MV-4-11 (cell line): ENCODE data around the gene PCDHGA1.

Experiments used
- DNase-seq: peaks from one replicate; lab custom pipeline; 2025; lab: John Stamatoyannopoulos, UW

Gene PCDHGA1

GRCh38 chr5:141512911-141513626, 182.8 kb downstream of the PCDHGA1 start:
- DNase-seq = no peak

- DNase-seq = peak; percentile 85
Measured at GRCh38 chr5:141513627-141514329, 183.5 kb downstream of the PCDHGA1 start.

GRCh38 chr5:141514330-141515133, 184.2 kb downstream of the PCDHGA1 start:
- DNase-seq = peak; percentile 29

GRCh38 chr5:141515141-141515540, 184.8 kb downstream of the PCDHGA1 start:
- DNase-seq = no peak

- no peak for DNase-seq
Measured at GRCh38 chr5:141515946-141516671, 185.8 kb downstream of the PCDHGA1 start.

- no peak for DNase-seq
Measured at GRCh38 chr5:141516672-141517025, 186.3 kb downstream of the PCDHGA1 start.

GRCh38 chr5:141517312-141517711, 187.0 kb downstream of the PCDHGA1 start:
- DNase-seq = no peak

GRCh38 chr5:141517880-141518617, 187.7 kb downstream of the PCDHGA1 start:
- no peak for DNase-seq

- DNase-seq = no peak
Measured at GRCh38 chr5:141518618-141519015, 188.3 kb downstream of the PCDHGA1 start.

GRCh38 chr5:141519605-141520565, 189.6 kb downstream of the PCDHGA1 start:
- peak; percentile 75 for DNase-seq

- peak; percentile 92 for DNase-seq
Measured at GRCh38 chr5:141521244-141521781, 191.0 kb downstream of the PCDHGA1 start.

GRCh38 chr5:141522301-141522700, 192.0 kb downstream of the PCDHGA1 start:
- no peak for DNase-seq

GRCh38 chr5:141523991-141524390, 193.7 kb downstream of the PCDHGA1 start:
- no peak for DNase-seq

GRCh38 chr5:141524604-141525597, 194.6 kb downstream of the PCDHGA1 start:
- DNase-seq = peak; percentile 70

- no peak for DNase-seq
Measured at GRCh38 chr5:141525653-141526052, 195.3 kb downstream of the PCDHGA1 start.

GRCh38 chr5:141527426-141527825, 197.1 kb downstream of the PCDHGA1 start:
- no peak for DNase-seq

- DNase-seq = no peak
Measured at GRCh38 chr5:141528291-141528984, 198.1 kb downstream of the PCDHGA1 start.

GRCh38 chr5:141529002-141529401, 198.7 kb downstream of the PCDHGA1 start:
- DNase-seq = no peak
